ENCODE data around the gene DLAT.
"Not testable (repeated sequence)": the region's sequence is repeated elsewhere in the genome, so short reads cannot be mapped to it uniquely, and the experiment has no call there.

The DLAT gene

GRCh38 chr11:112005422-112006094 lies 19.6 kb upstream of the DLAT start:
- H3K79me2 ChIP-seq (ENCODE audit: insufficient read depth, low read length) = no peaks in the 10 kb centered on the region
- H3K36me3 ChIP-seq (ENCODE audit: low read length) = no peaks in the 10 kb centered on the region
- H3F3A ChIP-seq (ENCODE audit: insufficient read depth) = no peaks in the 10 kb centered on the region
- no peaks in the 10 kb centered on the region for H3K27me3 ChIP-seq (ENCODE audit: low read length)
- no peaks in the 10 kb centered on the region for H4K20me1 ChIP-seq (ENCODE audit: low read depth, low read length)
- no peaks in the 10 kb centered on the region for H3K9me3 ChIP-seq (ENCODE audit: insufficient read depth, low read length)
- no peak overlapping the region for H3K4me2 ChIP-seq (ENCODE audit: low read depth, low read length, poor library complexity, severe bottlenecking)
- H3K9me2 ChIP-seq (replicated peaks; ENCODE audit: insufficient read depth, low read length) = no peaks in the 10 kb centered on the region
- H3K9ac ChIP-seq (ENCODE audit: low read length) = no peak overlapping the region
- H3K27ac ChIP-seq (ENCODE audit: low read depth, low read length) = no peak overlapping the region
- no peak overlapping the region for H2AFZ ChIP-seq (ENCODE audit: low read depth, low read length, severe bottlenecking)
- no peak overlapping the region for H3K4me3 ChIP-seq (ENCODE audit: insufficient read depth, low read length, poor library complexity, severe bottlenecking)
- TF ChIP-seq CTCF (IDR thresholded peaks at IDR 0.05; ENCODE audit: insufficient read depth, low read length, poor library complexity, severe bottlenecking) (no peak), EZH2phosphoT487 (conservative IDR thresholded peaks at IDR 0.05; ENCODE audit: low read length) (no peak)

- H3K79me2 ChIP-seq (ENCODE audit: insufficient read depth, low read length); H3F3A ChIP-seq (ENCODE audit: insufficient read depth); H3K9me3 ChIP-seq (ENCODE audit: insufficient read depth, low read length); H3K27ac ChIP-seq (ENCODE audit: low read depth, low read length); H3K27me3 ChIP-seq (ENCODE audit: low read length); H3K4me3 ChIP-seq (ENCODE audit: insufficient read depth, low read length, poor library complexity, severe bottlenecking); H3K9me2 ChIP-seq (replicated peaks; ENCODE audit: insufficient read depth, low read length); H3K36me3 ChIP-seq (ENCODE audit: low read length); H2AFZ ChIP-seq (ENCODE audit: low read depth, low read length, severe bottlenecking); H3K9ac ChIP-seq (ENCODE audit: low read length); H3K4me2 ChIP-seq (ENCODE audit: low read depth, low read length, poor library complexity, severe bottlenecking); H4K20me1 ChIP-seq (ENCODE audit: low read depth, low read length): not testable (repeated sequence)
These were observed 19.1 kb upstream of the DLAT start for GRCh38 chr11:112006095-112006441.

GRCh38 chr11:112011451-112011850 lies 13.8 kb upstream of the DLAT start:
- not testable (repeated sequence) for H3K9ac ChIP-seq (ENCODE audit: low read length); H4K20me1 ChIP-seq (ENCODE audit: low read depth, low read length); H3K27me3 ChIP-seq (ENCODE audit: low read length); H3K27ac ChIP-seq (ENCODE audit: low read depth, low read length); H3K4me3 ChIP-seq (ENCODE audit: insufficient read depth, low read length, poor library complexity, severe bottlenecking); H3K9me2 ChIP-seq (replicated peaks; ENCODE audit: insufficient read depth, low read length); H3K79me2 ChIP-seq (ENCODE audit: insufficient read depth, low read length); H3K4me2 ChIP-seq (ENCODE audit: low read depth, low read length, poor library complexity, severe bottlenecking); H3F3A ChIP-seq (ENCODE audit: insufficient read depth); H3K9me3 ChIP-seq (ENCODE audit: insufficient read depth, low read length); H3K36me3 ChIP-seq (ENCODE audit: low read length); H2AFZ ChIP-seq (ENCODE audit: low read depth, low read length, severe bottlenecking)

- H3K4me2 ChIP-seq (ENCODE audit: low read depth, low read length, poor library complexity, severe bottlenecking) = no peak overlapping the region
- no peaks in the 10 kb centered on the region for H3K36me3 ChIP-seq (ENCODE audit: low read length)
- no peak overlapping the region for H3K27ac ChIP-seq (ENCODE audit: low read depth, low read length)
- H2AFZ ChIP-seq (ENCODE audit: low read depth, low read length, severe bottlenecking) = no peak overlapping the region
- H3F3A ChIP-seq (ENCODE audit: insufficient read depth) = no peaks in the 10 kb centered on the region
- H3K27me3 ChIP-seq (ENCODE audit: low read length) = no peaks in the 10 kb centered on the region
- no peaks in the 10 kb centered on the region for H4K20me1 ChIP-seq (ENCODE audit: low read depth, low read length)
- H3K79me2 ChIP-seq (ENCODE audit: insufficient read depth, low read length) = no peaks in the 10 kb centered on the region
- no peaks in the 10 kb centered on the region for H3K9me3 ChIP-seq (ENCODE audit: insufficient read depth, low read length)
- H3K9ac ChIP-seq (ENCODE audit: low read length) = no peak overlapping the region
- no peaks in the 10 kb centered on the region for H3K9me2 ChIP-seq (replicated peaks; ENCODE audit: insufficient read depth, low read length)
- H3K4me3 ChIP-seq (ENCODE audit: insufficient read depth, low read length, poor library complexity, severe bottlenecking) = no peak overlapping the region
- TF ChIP-seq CTCF (IDR thresholded peaks at IDR 0.05; ENCODE audit: insufficient read depth, low read length, poor library complexity, severe bottlenecking) (no peak), EZH2phosphoT487 (conservative IDR thresholded peaks at IDR 0.05; ENCODE audit: low read length) (no peak)
These were observed 12.3 kb upstream of the DLAT start for GRCh38 chr11:112012874-112013273.
